GM19025 (cell line): Measurements from ENCODE around the gene HK1.
"Not testable (repeated sequence)": the region's sequence is repeated elsewhere in the genome, so short reads cannot be mapped to it uniquely, and the experiment has no call there.

Experiments used
- ATAC-seq: cut with Tn5 transposase; IDR thresholded peaks from one replicate; pipeline ENCODE4 v1.9.1; 2021; ENCODE audit warnings: mild to moderate bottlenecking, low read depth, moderate library complexity; ENCODE audit not compliant: unreplicated experiment

The HK1 gene

DNA sequence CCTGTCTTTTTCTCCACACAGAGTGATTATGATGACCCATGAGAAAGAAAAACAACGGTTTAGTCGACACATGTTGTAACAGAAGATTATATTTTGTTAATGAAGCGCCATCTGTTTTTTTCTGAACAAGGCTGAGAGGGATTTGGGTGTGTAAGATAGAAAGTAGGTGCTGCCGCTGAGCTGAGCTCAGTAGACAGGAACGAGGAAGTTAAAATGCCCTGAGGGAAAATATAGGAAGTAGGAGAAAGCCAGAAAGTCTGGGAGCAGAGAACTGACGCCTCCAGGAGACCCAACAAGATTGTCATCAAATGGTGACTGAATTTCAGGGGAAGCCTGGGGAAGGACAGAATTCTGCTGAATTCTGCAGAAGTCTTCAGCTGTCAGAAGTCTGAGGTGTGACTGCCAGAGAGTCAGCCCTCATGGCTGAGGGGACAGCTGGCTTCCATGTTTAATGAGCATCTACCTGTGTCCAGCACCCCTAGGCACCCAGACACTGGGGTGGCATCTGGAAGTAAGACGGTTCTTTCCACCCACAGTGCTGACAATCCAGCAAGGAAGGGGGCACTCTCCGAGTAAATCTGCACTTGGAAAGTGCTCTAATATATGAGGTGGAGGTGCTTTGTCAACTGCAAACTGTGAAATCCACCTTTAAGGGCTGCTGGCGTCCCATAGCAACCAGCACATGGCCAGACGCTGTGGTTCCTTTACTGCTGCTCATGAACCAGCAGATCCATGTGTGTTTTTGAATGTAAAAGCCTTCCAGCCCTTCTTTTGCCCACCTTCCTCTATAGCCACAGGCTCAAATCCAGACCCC, 160.4 kb downstream of the HK1 start:
- ATAC-seq: no peak

DNA sequence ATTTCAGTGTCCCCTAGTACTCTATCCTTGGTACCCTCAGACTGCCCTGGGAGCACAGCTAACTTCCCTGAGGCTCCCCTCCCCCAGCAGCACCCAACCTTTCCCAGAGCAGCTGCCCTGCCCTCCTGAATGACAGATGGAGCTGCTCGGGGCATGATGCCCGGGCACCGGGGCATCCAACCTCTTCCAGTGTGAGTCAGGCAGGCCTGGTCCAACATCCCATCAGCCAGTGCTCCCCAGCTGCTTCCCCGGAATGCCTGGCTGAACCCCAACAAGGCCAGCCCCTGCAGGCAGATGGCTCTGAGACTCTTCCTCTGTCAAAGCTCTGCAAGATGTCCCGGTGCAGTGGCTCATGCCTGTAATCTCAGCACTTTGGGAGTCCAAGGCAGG, 161.0 kb downstream of the HK1 start:
- ATAC-seq: no peak

DNA sequence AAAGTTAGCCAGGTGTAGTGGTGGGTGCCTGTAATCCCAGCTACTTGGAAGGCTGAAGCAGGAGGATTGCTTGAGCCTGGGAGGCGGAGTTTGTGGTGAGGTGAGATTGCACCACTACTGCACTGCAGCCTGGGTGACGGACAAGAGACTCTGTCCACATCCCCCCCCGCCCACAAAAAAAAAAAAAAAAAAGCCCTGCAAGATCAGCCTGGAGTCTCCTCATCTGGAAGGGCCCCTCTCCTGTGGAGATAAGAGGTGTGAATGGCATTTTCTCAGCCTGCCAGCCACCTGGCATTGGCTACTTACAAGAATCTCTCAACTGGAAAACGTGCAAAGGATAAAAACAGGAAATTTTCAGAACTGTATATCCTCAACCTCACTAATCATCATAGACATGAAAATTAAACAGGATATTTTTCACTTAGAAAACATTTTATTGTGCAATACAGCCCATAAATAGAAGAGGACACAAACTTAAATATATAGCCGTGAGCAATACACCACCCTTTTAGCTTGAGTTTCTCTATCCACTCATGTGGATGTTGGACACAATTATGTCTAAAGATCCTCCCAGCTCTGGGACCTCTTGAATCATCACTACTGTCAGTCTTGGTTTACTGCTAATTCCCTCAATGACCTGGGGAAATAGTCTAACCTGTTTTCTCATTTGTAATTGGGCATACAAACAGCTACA, 161.7 kb downstream of the HK1 start:
- no peak for ATAC-seq

DNA sequence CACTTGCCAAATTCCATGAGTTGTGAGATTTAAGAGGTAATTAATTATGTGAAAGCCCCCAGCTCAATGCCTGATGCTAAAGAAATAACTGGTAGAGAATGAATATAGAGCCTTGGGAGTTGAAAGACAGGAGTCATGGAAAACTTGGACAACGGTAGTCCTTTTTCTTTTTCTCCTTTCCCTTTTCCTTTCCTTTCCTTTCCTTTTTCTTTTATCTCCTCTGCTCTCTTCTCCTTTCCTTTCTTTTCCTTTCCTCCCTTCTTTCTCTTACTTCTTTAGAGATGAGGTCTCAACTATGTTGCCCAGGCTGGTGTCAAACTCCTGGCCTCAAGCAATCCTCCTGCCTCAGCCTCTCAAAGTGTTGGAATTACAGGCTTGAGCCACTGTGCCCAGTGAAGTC, 165.1 kb downstream of the HK1 start:
- no peak for ATAC-seq

DNA sequence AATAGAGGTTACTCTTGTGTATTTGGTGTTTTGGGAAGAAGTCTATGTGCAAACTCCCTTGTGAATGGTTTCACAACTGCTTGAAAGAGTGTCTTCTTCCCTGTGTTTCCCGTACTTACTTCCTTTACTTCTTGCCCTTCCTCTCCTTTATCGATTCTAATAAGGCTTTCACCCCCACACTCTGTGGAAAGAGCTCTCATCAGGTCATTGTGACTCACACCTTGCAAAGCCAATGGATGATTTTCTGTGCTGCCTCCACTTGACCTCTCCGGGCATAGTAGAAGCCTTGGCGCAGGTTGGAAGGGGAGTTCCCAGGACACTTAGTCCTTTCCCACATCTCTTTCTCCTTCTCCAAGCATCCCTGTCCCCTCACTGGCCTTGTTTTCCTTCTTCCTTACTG, 166.7 kb downstream of the HK1 start:
- ATAC-seq: no peak

DNA sequence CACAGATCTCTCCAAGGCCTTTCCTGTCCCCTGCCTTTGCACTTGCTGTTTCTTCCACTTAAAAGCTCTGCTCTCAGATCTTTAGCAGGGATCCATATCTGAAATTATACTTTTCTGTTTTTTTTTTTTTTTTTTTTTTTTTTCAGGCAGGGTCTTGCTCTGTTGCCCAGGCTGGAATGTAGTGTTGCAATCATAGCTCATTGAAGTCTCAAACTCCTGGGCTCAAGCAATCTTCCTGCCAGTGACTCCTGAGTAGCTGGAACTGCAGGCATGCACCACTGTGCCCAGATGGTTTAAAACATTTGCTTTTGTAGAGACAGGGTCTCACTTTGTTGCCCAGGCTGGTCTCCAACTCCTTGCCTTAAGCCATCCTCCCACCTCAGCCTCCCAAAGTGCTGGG, 167.9 kb downstream of the HK1 start:
- ATAC-seq: no peak

DNA sequence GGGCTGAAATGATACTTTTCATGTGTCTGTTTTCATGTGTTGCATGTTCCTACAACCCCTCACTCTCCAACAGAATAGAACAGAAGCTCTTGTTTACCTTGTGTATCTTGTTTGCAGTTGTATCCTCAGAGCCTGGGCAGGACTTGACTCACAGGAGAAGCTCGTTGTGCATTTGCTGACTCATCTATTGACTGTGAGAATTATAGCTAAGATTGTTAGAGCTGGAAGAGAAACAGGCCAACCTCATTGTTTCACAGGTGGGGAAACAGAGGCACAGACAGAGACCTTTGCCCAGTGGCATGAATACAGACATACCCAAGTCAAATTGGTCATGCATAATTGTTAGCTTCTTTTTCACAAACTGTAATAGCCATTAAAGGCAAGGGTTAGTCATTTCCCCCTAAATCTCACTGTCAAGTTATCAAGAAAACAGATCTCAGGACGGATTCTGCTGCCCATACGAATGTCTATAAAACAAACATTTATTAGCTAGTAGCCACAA, 168.4 kb downstream of the HK1 start:
- no peak for ATAC-seq

DNA sequence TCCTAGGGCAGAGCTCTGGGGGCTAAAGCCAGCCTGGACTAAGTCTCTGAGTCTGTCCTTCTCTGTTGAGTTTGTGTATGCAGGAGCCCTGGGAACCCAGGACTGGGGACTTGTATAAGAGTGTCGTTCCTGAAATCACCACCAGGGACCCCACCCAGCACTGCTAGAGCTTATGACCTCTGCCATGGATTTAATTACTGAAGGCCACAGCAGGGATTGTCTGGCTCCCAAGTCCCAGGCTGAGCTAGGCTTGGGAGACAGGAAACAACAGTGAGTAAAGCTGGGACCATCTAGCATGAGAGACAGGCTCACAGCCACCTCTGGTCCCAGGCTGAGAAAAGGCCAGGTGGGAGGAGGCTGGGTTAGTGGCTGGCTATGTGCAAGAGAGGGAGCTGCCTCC, 171.5 kb downstream of the HK1 start:
- no peak for ATAC-seq

DNA sequence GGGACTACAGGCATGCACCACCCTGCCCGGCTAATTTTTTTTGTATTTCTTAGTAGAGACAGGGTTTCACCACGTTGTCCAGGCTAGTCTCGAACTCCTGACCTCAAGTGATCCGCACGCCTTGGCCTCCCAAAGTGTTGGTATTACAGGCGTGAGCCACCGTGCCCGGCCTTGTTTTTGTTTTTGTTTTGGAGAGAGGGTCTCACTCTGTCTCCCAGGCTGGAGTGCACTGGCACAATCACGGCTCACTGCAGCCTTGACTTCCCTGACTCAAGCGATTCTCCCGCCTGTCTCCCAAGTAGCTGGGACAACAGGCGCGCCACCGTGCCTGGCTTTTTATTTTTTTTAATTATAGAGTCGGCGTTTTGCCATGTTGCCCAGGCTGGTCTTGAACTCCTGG, 172.1 kb downstream of the HK1 start:
- not testable (repeated sequence) for ATAC-seq

DNA sequence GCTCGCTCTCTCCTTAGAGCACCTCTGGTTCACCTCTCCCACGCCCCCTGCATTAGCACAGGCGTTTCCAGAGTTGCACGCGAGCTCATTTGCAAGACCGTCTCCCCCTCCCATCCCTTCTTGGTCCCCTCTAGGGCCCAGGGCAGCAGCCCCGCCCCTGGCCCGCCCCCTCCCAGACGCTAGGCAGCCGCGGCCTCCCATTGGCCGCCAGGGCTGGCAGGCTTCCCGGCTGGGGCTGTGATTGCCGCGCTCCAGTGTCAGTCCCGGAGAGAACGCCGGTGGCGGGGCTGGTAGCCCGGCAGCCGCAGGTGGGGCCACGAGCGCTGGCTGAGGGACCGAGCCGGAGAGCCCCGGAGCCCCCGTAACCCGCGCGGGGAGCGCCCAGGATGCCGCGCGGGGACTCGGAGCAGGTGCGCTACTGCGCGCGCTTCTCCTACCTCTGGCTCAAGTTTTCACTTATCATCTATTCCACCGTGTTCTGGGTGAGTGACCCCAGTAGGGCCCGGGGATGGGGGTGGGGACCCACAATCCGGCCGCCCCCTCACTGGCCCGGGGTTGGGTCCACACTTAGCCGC, 173.0 kb downstream of the HK1 start, which contains the start of gene TSPAN15:
Gene TSPAN15 (plus strand): TSS at position 257 of the 575 bp plus-strand sequence. CDS start 130 bp downstream, at position 387.
- ATAC-seq: peak; percentile 88
